Activated CD8-positive, alpha-beta T cell treated with anti-CD3 and anti-CD28 coated beads, Interleukin-2, amount 10 ng/mL, durations not matched to agents 7 days and 5 days (primary cell): ENCODE results near the gene NELFB. TPM values are rescaled to one million over a fixed set of nuclear protein-coding genes. Genes with fewer than 3 reads are reported as not detected.

Experiments used
- ATAC-seq: fragments of 150-1000 bp; cut with Tn5 transposase; one replicate; pipeline ENCODE4 v1.10.0; 2021; ENCODE audit warnings: moderate library complexity
- CTCF ChIA-PET: fragments of 350-600 bp; sonication (Branson Sonifier 250); formaldehyde crosslinking; loops from one replicate; lab custom pipeline; 2021; ENCODE audit warnings: antibody characterized with exemption; lab: Charles Lee
- POLR2A ChIA-PET: fragments of 350-600 bp; sonication (Branson Sonifier 250); formaldehyde crosslinking; loops from one replicate; lab custom pipeline; 2021; ENCODE audit warnings: antibody characterized with exemption; lab: Charles Lee
- DNase-seq: peaks from one replicate; pipeline ENCODE4 v3.0.0-alpha.2; 2020
- H3K27ac Mint-ChIP-seq: one replicate; pipeline ENCODE4 v1.8.0; 2021; ENCODE audit warnings: mild to moderate bottlenecking, mixed read lengths
- H3K27me3 Mint-ChIP-seq: one replicate; pipeline ENCODE4 v1.8.0; 2021; ENCODE audit warnings: low read depth, mixed read lengths
- H3K36me3 Mint-ChIP-seq: one replicate; pipeline ENCODE4 v1.8.0; 2021; ENCODE audit warnings: low read depth, mixed read lengths
- H3K4me1 Mint-ChIP-seq: one replicate; pipeline ENCODE4 v1.8.0; 2021; ENCODE audit warnings: low read depth, mixed read lengths
- H3K4me3 Mint-ChIP-seq: one replicate; pipeline ENCODE4 v1.8.0; 2021; ENCODE audit warnings: mild to moderate bottlenecking, mixed read lengths
- H3K9me3 Mint-ChIP-seq: one replicate; pipeline ENCODE4 v1.8.0; 2022; ENCODE audit warnings: mixed read lengths; ENCODE audit not compliant: insufficient read depth
- total RNA-seq, 2 experiments: library from RNA; stranded (reverse); gene quantifications; one replicate each; pipeline ENCODE4 v1.2.3, GENCODE V29; 2021

The NELFB gene
- total RNA-seq, 2 experiments from 2014 or later, result 68.6 to 68.8 TPM

GRCh38 chr9:137243626-137244485 lies 11.3 kb upstream of the NELFB start:
- peak overlapping the region; percentile 85 for H3K4me3 Mint-ChIP-seq
- DNase-seq, result no peak
- H3K27ac Mint-ChIP-seq, result peak overlapping the region; percentile 43
- CTCF ChIA-PET, result interaction anchor here (1.3 kb wide), 1 partner anchor 43 kb away, joined by 3 read pairs; no protein-coding TSS in a partner anchor
- peaks cover 31% of the 10 kb centered on the region for H3K36me3 Mint-ChIP-seq
- ATAC-seq, result no peak
- POLR2A ChIA-PET, result interaction anchor here (1.0 to 3.8 kb wide), 5 partner anchors 11 to 174 kb away, joined by 3 to 87 read pairs (median 7); partner anchors contain the start of genes NELFB and SAPCD2
- no peaks in the 10 kb centered on the region for H3K27me3 Mint-ChIP-seq
- H3K9me3 Mint-ChIP-seq, result no peaks in the 10 kb centered on the region
- peaks cover 26% of the 10 kb centered on the region for H3K4me1 Mint-ChIP-seq

- Mint-ChIP-seq H3K9me3 (no peaks in the 10 kb centered on the region), H3K4me3 (no peak overlapping the region), H3K27me3 (no peaks in the 10 kb centered on the region), H3K36me3 (peaks cover 27% of the 10 kb centered on the region), H3K4me1 (peaks cover 22% of the 10 kb centered on the region), H3K27ac (peak overlapping the region; percentile 43)
- ChIA-PET POLR2A (interaction anchor here (0.6 to 2.5 kb wide), 5 partner anchors 8 to 382 kb away, joined by 3 to 14 read pairs (median 3); partner anchors contain the start of gene NELFB), CTCF (interaction anchor here (1.0 to 1.2 kb wide), 2 partner anchors 8 to 10 kb away, joined by 3 to 5 read pairs; partner anchors contain the start of gene NELFB)
- DNase-seq (no peak), ATAC-seq (no peak)
Measured at GRCh38 chr9:137244486-137245449, 10.4 kb upstream of the NELFB start.

- no peaks in the 10 kb centered on the region for H3K27me3 Mint-ChIP-seq
- ChIA-PET POLR2A (interaction anchor here (0.6 to 2.5 kb wide), 3 partner anchors 9 to 343 kb away, joined by 3 to 14 read pairs (median 5); partner anchors contain the start of gene NELFB), CTCF (interaction anchor here (1.0 to 1.2 kb wide), 2 partner anchors 9 kb away, joined by 3 to 5 read pairs; partner anchors contain the start of gene NELFB)
- no peak for DNase-seq
- H3K4me1 Mint-ChIP-seq, result peaks cover 22% of the 10 kb centered on the region
- no peak overlapping the region for H3K27ac Mint-ChIP-seq
- no peak overlapping the region for H3K4me3 Mint-ChIP-seq
- H3K9me3 Mint-ChIP-seq, result no peaks in the 10 kb centered on the region
- ATAC-seq, result no peak
- H3K36me3 Mint-ChIP-seq, result peaks cover 27% of the 10 kb centered on the region
Measured at GRCh38 chr9:137245450-137246421, 9.4 kb upstream of the NELFB start.

GRCh38 chr9:137247135-137247915 lies 7.8 kb upstream of the NELFB start:
- H3K27me3 Mint-ChIP-seq, result no peaks in the 10 kb centered on the region
- peaks cover 17% of the 10 kb centered on the region for H3K36me3 Mint-ChIP-seq
- peaks cover 19% of the 10 kb centered on the region for H3K4me1 Mint-ChIP-seq
- H3K9me3 Mint-ChIP-seq, result no peaks in the 10 kb centered on the region
- no peak overlapping the region for H3K27ac Mint-ChIP-seq
- DNase-seq (no peak), ATAC-seq (no peak)
- CTCF ChIA-PET, result interaction anchor here (1.0 kb wide), 1 partner anchor 10 kb away, joined by 6 read pairs; no protein-coding TSS in a partner anchor
- POLR2A ChIA-PET, result no interaction called here
- H3K4me3 Mint-ChIP-seq, result no peak overlapping the region

- ATAC-seq (no peak), DNase-seq (no peak)
- peaks cover 14% of the 10 kb centered on the region for H3K4me1 Mint-ChIP-seq
- no peaks in the 10 kb centered on the region for H3K27me3 Mint-ChIP-seq
- peaks cover 12% of the 10 kb centered on the region for H3K36me3 Mint-ChIP-seq
- H3K27ac Mint-ChIP-seq, result no peak overlapping the region
- POLR2A ChIA-PET, result no interaction called here
- H3K4me3 Mint-ChIP-seq, result no peak overlapping the region
- CTCF ChIA-PET, result interaction anchor here (1.0 kb wide), 1 partner anchor 11 kb away, joined by 6 read pairs; no protein-coding TSS in a partner anchor
- no peaks in the 10 kb centered on the region for H3K9me3 Mint-ChIP-seq
Measured at GRCh38 chr9:137247916-137248175, 7.3 kb upstream of the NELFB start.

GRCh38 chr9:137250329-137251193 lies 4.6 kb upstream of the NELFB start:
- ChIA-PET CTCF (no interaction called here), POLR2A (interaction anchor here (1.1 kb wide), 1 partner anchor 10 kb away, joined by 4 read pairs; the partner anchor contains the start of gene TUBB4B)
- H3K4me1 Mint-ChIP-seq, result peaks cover 6% of the 10 kb centered on the region
- ATAC-seq (no peak), DNase-seq (no peak)
- no peak overlapping the region for H3K27ac Mint-ChIP-seq
- H3K9me3 Mint-ChIP-seq, result no peaks in the 10 kb centered on the region
- H3K4me3 Mint-ChIP-seq, result no peak overlapping the region
- peaks cover 3% of the 10 kb centered on the region for H3K36me3 Mint-ChIP-seq
- H3K27me3 Mint-ChIP-seq, result no peaks in the 10 kb centered on the region

GRCh38 chr9:137251194-137251461 lies 4.0 kb upstream of the NELFB start, which contains the start of gene STPG3:
TSS of gene STPG3 (plus strand) at chr9:137251286. CDS start at chr9:137251287, 1 bp downstream.
- Mint-ChIP-seq H3K27me3 (no peaks in the 10 kb centered on the region), H3K36me3 (peaks cover 3% of the 10 kb centered on the region), H3K4me3 (no peak within 1 kb of the TSS), H3K27ac (no peak within 1 kb of the TSS), H3K4me1 (peaks cover 10% of the 10 kb centered on the region), H3K9me3 (no peaks in the 10 kb centered on the region)
- CTCF ChIA-PET, result no interaction called here
- POLR2A ChIA-PET, result no interaction called here
- ATAC-seq (no peak), DNase-seq (no peak)

GRCh38 chr9:137251490-137252268 lies 3.4 kb upstream of the NELFB start:
- H3K9me3 Mint-ChIP-seq, result no peaks in the 10 kb centered on the region
- no peak for ATAC-seq
- POLR2A ChIA-PET, result interaction anchor here (5.5 kb wide), 1 partner anchor 10 kb away, joined by 87 read pairs; the partner anchor contains the start of gene TUBB4B
- H3K4me1 Mint-ChIP-seq, result peaks cover 16% of the 10 kb centered on the region
- H3K36me3 Mint-ChIP-seq, result peaks cover 4% of the 10 kb centered on the region
- no peaks in the 10 kb centered on the region for H3K27me3 Mint-ChIP-seq
- DNase-seq, result no peak
- H3K4me3 Mint-ChIP-seq, result no peak overlapping the region
- CTCF ChIA-PET, result no interaction called here
- no peak overlapping the region for H3K27ac Mint-ChIP-seq
